GM18526 (cell line): ENCODE data around the gene ANO2.

Source experiments
- POLR2A ChIP-seq: IDR thresholded peaks from 3 replicates; pipeline ENCODE4 v1.6.1; 2011; ENCODE audit not compliant: insufficient read length; ENCODE audit errors: extremely low read depth

ANO2 gene

GRCh38 chr12:5522432-5523335 is 422.4 kb downstream of the ANO2 start:
- no peak for TF ChIP-seq POLR2A

- TF ChIP-seq POLR2A, result no peak
These were observed 423.4 kb downstream of the ANO2 start for GRCh38 chr12:5521456-5522325.

DNA sequence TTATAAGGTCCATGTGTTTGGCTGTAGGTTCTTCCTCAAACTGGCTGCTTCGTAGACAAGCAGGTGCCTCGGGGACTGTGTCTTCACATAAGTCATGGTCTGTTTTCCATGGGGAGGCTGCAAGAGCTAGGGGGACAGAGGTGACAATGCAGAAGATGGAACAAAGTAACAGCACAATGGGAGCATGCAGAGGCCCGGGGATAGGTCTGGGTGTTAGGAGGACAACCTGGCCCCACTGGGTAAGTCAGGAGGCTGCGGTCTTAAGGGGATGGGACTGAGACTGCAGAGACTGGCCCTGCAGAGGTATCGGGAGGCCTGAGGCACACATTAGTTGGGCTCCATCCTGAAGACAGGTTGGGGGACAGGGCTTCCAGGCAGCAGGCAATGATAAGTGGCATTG is 424.2 kb downstream of the ANO2 start:
- no peak for TF ChIP-seq POLR2A

- no peak for TF ChIP-seq POLR2A
These were observed 425.0 kb downstream of the ANO2 start for GRCh38 chr12:5520037-5520436.

- no peak for TF ChIP-seq POLR2A
These were observed 426.3 kb downstream of the ANO2 start for GRCh38 chr12:5518584-5519365.

- TF ChIP-seq POLR2A, result no peak
These were observed 428.5 kb downstream of the ANO2 start for GRCh38 chr12:5516371-5517241.

GRCh38 chr12:5515458-5515857 is 429.6 kb downstream of the ANO2 start:
- TF ChIP-seq POLR2A, result no peak

GRCh38 chr12:5514545-5514944 is 430.5 kb downstream of the ANO2 start:
- no peak for TF ChIP-seq POLR2A

- no peak for TF ChIP-seq POLR2A
These were observed 431.0 kb downstream of the ANO2 start for GRCh38 chr12:5514016-5514415.

DNA sequence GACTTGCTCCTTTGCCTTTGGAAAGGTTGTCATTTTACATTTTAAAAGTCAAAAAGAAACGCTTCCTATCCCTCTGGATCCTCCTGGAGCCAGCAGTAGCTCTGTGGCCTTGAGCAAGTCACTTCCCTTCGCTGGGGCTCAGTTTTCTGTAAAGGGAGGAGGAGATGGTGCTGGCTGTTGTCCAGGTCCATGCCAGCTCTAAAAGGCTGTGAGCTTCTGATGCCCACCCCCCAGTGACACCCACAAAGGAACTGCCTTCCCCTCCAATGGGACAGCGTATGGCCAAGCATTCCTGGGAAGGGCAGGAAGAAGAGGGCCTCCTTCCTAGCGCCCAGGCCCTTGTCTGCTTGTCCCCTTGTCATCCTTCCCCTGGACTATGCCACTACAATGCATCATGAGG is 431.7 kb downstream of the ANO2 start:
- TF ChIP-seq POLR2A, result no peak
